ENCODE results near the gene MEG3. TPM values are rescaled to one million over a fixed set of nuclear protein-coding genes. Genes with fewer than 3 reads are reported as not detected.

The MEG3 gene
- total RNA-seq, 1 experiment from 2014 or later, result not detected

GRCh38 chr14:100830681-100831080, 4.8 kb downstream of the MEG3 start:
- no peak for DNase-seq (ENCODE audit: low read depth)

- DNase-seq (ENCODE audit: low read depth), result no peak
Measured at GRCh38 chr14:100832311-100832960, 6.5 kb downstream of the MEG3 start.

- DNase-seq (ENCODE audit: low read depth), result no peak
Measured at GRCh38 chr14:100834082-100834793, 8.3 kb downstream of the MEG3 start.

GRCh38 chr14:100834794-100835547, 9.1 kb downstream of the MEG3 start:
- no peak for DNase-seq (ENCODE audit: low read depth)

- no peak for DNase-seq (ENCODE audit: low read depth)
Measured at GRCh38 chr14:100835548-100836310, 9.8 kb downstream of the MEG3 start.

- no peak for DNase-seq (ENCODE audit: low read depth)
Measured at GRCh38 chr14:100836311-100836805, 10.4 kb downstream of the MEG3 start.

- no peak for DNase-seq (ENCODE audit: low read depth)
Measured at GRCh38 chr14:100836941-100837804, 11.3 kb downstream of the MEG3 start.

GRCh38 chr14:100837805-100838350, 12.0 kb downstream of the MEG3 start:
- DNase-seq (ENCODE audit: low read depth), result no peak

GRCh38 chr14:100838493-100839314, 12.8 kb downstream of the MEG3 start:
- no peak for DNase-seq (ENCODE audit: low read depth)

- no peak for DNase-seq (ENCODE audit: low read depth)
Measured at GRCh38 chr14:100839315-100839585, 13.3 kb downstream of the MEG3 start.

- DNase-seq (ENCODE audit: low read depth), result no peak
Measured at GRCh38 chr14:100839681-100840111, 13.8 kb downstream of the MEG3 start.

GRCh38 chr14:100840286-100841065, 14.6 kb downstream of the MEG3 start:
- no peak for DNase-seq (ENCODE audit: low read depth)

- no peak for DNase-seq (ENCODE audit: low read depth)
Measured at GRCh38 chr14:100841066-100841760, 15.3 kb downstream of the MEG3 start.

GRCh38 chr14:100841761-100842403, 16.0 kb downstream of the MEG3 start:
- DNase-seq (ENCODE audit: low read depth), result no peak

- DNase-seq (ENCODE audit: low read depth), result peak; percentile 36
Measured at GRCh38 chr14:100842799-100843198, 16.9 kb downstream of the MEG3 start.

- no peak for DNase-seq (ENCODE audit: low read depth)
Measured at GRCh38 chr14:100844082-100844408, 18.1 kb downstream of the MEG3 start.

GRCh38 chr14:100844421-100844820, 18.5 kb downstream of the MEG3 start:
- DNase-seq (ENCODE audit: low read depth), result no peak

GRCh38 chr14:100844846-100845245, 18.9 kb downstream of the MEG3 start:
- DNase-seq (ENCODE audit: low read depth), result no peak
